GM12874 (cell line): ENCODE measurements around the gene RNF222.

ENCODE experiments used
- CTCF ChIP-seq: IDR thresholded peaks from 2 replicates; pipeline ENCODE4 v1.5.1; 2011; ENCODE audit warnings: low read depth, mild to moderate bottlenecking, control low read depth, low read length, moderate library complexity; ENCODE audit not compliant: insufficient read depth

Gene RNF222

GRCh38 chr17:8397636-8398035 lies at the start of gene RNF222:
Gene RNF222, minus strand, starts transcription at chr17:8397827. Its CDS starts 4,366 bp downstream, at chr17:8393461.
- no peak for TF ChIP-seq CTCF

- TF ChIP-seq CTCF, result no peak
These were observed 47.9 kb upstream of the RNF222 start for GRCh38 chr17:8445536-8445935.

- no peak for TF ChIP-seq CTCF
These were observed 46.9 kb upstream of the RNF222 start for GRCh38 chr17:8444494-8444893.

- TF ChIP-seq CTCF, result no peak
These were observed 46.1 kb upstream of the RNF222 start for GRCh38 chr17:8443756-8444155.

GRCh38 chr17:8442310-8442709 lies 44.7 kb upstream of the RNF222 start:
- no peak for TF ChIP-seq CTCF

- TF ChIP-seq CTCF, result no peak
These were observed 44.1 kb upstream of the RNF222 start for GRCh38 chr17:8441690-8442089.

- no peak for TF ChIP-seq CTCF
These were observed 42.1 kb upstream of the RNF222 start for GRCh38 chr17:8439681-8440080.

GRCh38 chr17:8438441-8438840 lies 40.8 kb upstream of the RNF222 start:
- TF ChIP-seq CTCF, result no peak
